ENCODE results near the gene DOCK10.

DNA sequence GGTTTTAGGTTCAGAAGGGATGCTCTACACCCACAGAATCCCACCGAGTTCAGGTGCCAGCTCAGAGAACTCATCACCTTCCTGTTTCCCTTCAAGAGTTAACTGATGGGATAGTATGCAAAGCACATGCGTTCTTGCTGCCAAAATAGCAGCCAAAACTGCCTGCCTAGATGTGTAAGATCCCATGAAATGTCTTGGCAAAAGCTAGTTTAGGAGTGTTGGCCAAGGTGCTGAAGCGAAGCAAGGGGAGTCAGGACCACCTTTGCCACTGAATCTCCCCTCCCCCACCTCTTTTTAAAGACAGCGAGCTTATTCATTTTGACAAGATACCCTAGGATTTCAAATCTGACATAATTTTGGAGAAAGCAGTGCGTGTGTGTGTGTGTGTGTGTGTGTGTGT is 2.1 kb downstream of the DOCK10 start:
- TF ChIP-seq, protein P1, sequence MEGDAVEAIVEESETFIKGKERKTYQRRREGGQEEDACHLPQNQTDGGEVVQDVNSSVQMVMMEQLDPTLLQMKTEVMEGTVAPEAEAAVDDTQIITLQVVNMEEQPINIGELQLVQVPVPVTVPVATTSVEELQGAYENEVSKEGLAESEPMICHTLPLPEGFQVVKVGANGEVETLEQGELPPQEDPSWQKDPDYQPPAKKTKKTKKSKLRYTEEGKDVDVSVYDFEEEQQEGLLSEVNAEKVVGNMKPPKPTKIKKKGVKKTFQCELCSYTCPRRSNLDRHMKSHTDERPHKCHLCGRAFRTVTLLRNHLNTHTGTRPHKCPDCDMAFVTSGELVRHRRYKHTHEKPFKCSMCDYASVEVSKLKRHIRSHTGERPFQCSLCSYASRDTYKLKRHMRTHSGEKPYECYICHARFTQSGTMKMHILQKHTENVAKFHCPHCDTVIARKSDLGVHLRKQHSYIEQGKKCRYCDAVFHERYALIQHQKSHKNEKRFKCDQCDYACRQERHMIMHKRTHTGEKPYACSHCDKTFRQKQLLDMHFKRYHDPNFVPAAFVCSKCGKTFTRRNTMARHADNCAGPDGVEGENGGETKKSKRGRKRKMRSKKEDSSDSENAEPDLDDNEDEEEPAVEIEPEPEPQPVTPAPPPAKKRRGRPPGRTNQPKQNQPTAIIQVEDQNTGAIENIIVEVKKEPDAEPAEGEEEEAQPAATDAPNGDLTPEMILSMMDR (IDR thresholded peaks at IDR 0.05), result no peak
- TF ChIP-seq POLR2A (IDR thresholded peaks at IDR 0.05), result no peak

All from suprapubic skin (tissue), 3 donors.